Measurements from ENCODE around the gene KIF18B.

KIF18B gene

DNA sequence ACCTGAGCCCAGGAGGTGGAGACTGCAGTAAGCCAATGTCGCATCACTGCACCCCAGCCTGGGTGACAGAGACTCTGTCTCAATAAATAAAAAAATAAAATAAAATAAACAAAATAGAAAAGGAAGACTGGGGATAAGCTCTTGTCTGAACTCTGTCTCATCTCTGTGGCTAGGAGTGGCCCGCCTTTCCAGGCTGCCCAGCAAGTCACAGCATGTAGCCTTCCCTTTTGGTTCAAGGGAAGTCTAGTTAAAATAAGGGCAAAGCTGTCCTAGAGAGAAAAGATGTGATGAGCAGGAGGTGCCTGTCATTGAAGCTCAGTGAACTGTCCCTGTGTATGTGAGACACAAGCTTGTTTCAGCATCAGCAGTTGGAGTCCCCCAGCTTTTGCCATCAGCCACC lies 29.6 kb downstream of the KIF18B start:
- DNase-seq (ENCODE audit: low read depth) = no peak

- no peak for DNase-seq (ENCODE audit: low read depth)
Observed at GRCh38 chr17:44917456-44917855, 30.1 kb downstream of the KIF18B start.

DNA sequence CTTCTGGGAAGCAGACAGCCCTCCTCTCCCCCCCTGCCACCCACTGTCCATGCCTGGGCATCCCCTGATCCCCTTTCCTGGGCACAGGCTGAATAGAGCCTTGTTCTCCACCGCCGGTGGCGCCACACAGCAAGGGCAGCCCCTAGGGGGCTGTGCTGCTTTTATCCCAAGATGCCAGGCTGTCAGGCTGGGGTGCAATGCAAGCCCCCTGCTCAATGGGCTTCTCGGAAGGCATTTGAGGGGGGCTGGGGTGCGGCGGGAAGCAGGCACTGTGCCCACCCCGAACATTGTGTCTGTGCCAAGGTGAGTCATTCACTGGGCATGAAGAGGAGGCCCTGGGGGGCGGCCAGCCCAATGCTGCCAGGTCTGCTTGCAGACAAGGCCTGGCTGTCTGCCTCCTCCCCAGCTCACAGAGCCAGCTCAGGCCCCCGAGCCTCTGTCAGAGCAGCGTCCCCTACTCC lies 30.8 kb downstream of the KIF18B start:
- DNase-seq (ENCODE audit: low read depth) = no peak

DNA sequence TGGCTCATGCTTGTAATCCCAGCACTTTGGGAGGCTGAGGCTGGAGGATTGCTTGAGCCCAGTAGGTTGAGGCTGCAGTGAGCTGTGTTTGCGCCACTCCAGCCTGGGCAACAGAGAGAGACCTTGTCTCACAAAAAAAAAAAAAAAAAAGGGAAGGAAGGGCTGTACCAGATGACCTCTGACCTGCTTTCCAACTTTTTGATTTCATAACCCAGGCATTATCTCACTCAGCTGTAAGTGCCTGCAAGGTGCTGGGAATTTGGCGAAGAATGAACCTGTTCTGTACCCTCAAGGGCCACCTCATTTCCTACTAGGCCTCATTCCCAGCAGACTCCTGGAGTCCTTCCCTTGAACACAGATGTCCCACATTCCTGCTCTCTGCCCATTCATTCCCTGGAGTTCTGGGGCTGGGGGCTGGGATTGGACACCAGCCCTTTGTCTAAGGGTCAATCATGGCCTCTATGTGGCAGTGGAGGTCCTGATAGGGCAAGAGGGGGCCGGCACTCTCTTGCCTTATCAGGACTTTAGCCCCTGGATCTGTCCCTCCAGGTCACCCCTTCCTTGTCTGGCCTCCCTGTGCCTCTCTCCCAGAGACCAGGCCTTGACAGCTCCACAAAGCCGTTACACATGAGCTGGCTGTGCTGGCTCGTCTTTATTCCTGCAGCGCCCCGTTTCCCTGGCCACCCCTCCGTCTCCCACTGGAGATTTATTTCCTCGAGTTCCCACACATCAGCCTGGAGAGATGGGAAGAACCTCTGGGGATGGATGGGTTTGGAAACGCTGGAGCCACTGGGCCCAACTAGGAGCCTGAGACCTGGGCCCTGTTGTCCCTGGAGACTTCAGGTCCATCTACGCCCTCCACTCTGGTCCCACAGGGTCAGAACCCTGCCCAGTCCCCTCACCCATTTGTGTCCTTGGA lies 31.5 kb downstream of the KIF18B start:
- no peak for DNase-seq (ENCODE audit: low read depth)

DNA sequence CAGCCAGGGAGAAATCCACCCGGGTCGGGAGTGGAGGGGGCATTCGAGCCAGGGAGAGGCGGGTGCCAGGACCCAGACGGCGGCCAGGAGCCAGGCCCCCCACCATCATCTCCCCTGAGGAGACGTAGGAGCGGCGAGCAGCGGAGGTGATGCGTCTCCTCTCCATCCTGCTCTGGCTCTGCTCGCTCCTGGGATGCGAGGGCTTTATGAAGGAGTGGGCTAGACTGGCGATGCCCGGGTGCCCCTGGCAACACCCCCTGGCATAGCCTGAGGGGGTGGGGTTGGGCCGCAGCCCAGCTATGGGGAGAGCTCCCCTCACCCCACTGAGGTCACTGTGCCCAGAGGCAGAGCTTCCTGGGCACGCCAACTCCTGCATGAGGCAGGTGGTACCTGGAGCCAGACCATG lies 32.2 kb downstream of the KIF18B start, which contains the start of gene GFAP:
Gene GFAP (minus strand): TSS at position 180 of the 406 bp plus-strand sequence. CDS start 14 bp downstream, at position 166.
- DNase-seq (ENCODE audit: low read depth) = no peak

GRCh38 chr17:44914698-44915271 lies 32.8 kb downstream of the KIF18B start:
- DNase-seq (ENCODE audit: low read depth) = no peak

DNA sequence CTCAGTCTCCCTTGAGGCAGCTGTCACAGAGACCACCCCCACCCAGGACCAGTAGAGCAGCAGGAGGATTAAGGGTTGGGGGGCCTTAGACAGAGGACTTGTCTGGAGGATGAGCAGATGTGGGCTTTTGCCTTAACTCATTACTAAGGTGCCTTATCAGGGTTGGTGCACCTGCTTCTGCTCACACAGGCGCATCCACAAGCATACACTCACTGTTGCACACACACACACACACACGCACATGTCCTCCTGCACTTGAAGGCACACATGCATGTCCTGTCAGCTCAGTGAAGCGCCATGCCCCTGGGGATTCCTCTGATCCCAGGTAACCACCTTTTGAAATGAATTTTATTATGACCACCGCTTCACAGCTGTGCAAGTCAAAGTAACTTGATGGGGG lies 33.4 kb downstream of the KIF18B start:
- DNase-seq (ENCODE audit: low read depth) = no peak

GRCh38 chr17:44913676-44914075 lies 33.9 kb downstream of the KIF18B start:
- DNase-seq (ENCODE audit: low read depth) = no peak

GRCh38 chr17:44912763-44913544 lies 34.6 kb downstream of the KIF18B start:
- no peak for DNase-seq (ENCODE audit: low read depth)

- DNase-seq (ENCODE audit: low read depth) = peak; percentile 4
Observed at GRCh38 chr17:44911133-44912001, 36.2 kb downstream of the KIF18B start.

DNA sequence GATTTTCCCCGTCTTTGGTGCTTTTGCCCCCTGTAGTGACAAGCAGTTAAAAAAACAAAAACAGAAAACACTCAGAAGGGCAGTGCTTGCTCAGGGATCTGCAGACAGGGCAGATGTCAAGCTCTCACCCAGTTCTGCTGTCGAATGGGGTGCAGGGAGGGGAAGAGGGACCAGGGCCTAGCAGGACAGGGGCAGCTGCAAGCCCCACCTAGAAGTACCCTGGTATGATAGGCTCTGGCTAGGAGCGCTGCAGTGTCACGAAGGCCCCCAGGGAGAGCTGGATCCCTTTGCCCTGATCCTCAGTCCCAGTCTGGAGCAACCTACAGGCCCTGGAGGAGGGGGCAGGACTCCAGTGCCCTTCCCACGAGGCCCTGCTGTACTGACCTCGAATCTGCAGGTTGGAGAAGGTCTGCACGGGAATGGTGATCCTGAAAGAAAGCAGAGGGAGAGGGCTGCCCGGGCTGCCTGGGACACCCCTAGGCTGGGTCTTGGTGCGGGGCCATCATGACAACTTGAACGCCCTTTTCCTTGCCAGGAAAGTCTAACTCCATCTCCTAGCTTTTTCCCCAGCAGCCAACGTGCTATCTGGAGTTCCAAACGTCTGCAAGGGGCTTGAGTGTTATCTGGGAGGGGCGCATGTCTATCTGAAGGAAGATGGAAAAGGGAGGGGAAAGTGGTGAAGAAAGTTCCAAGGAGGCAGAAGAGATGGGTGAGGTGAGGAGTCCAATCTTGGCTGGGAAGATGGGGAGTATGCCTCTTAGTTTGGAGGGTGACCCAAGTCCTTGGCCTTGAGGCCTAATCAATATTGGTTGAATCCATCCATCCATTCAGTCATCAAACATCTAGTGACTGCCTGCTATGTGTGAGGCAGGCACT lies 37.1 kb downstream of the KIF18B start:
- no peak for DNase-seq (ENCODE audit: low read depth)

DNA sequence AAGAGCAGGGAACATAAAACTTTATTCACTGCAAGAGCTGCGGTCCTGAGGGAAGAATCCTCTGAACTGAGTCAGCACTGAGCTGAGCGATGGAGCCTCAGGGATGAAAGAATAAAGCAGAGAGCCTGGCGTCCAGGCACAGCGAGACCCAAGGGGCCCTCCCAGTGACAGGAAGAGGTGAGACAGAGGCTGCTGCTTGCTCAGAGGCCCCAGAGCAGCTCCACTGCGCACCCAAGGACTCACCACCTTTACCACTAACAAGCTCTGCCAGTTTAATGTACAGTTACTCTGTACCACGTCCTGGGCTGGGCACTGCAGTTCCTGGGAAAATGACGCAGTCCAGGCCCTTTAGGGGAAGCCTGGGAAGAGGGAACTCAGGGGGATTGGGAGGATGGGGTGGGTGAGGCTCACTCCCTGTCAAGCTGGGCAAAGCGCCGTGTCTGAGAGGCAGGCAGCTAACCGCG lies 37.9 kb downstream of the KIF18B start:
- no peak for DNase-seq (ENCODE audit: low read depth)

DNA sequence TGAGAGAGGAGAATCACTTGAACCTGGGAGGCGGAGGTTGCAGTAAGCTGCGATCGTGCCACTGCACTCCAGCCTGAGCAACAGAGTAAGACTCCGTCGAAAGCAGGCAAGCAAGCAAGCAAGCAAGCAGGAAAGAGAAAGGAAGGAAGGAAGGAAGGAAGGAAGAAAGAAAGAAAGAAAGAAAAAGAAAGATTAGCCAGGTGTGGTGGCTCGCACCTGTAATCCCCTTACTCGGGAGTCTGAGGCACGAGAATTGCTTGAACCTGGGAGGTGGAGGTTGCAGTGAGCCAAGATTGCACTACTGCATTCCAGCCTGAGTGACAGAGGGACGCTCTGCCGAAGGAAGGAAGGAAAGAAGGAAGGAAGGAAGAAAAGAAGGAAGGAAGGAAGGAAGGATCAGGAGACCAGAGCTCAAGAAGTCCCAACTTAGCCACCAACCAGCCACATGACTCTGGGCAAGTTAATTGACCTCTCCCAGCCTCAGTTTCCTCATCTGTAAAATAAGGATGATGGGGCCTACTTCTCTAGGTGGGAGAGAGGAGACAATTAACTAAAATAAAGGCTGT lies 38.7 kb downstream of the KIF18B start:
- no peak for DNase-seq (ENCODE audit: low read depth)

- DNase-seq (ENCODE audit: low read depth) = no peak
Observed at GRCh38 chr17:44907729-44908470, 39.7 kb downstream of the KIF18B start.

DNA sequence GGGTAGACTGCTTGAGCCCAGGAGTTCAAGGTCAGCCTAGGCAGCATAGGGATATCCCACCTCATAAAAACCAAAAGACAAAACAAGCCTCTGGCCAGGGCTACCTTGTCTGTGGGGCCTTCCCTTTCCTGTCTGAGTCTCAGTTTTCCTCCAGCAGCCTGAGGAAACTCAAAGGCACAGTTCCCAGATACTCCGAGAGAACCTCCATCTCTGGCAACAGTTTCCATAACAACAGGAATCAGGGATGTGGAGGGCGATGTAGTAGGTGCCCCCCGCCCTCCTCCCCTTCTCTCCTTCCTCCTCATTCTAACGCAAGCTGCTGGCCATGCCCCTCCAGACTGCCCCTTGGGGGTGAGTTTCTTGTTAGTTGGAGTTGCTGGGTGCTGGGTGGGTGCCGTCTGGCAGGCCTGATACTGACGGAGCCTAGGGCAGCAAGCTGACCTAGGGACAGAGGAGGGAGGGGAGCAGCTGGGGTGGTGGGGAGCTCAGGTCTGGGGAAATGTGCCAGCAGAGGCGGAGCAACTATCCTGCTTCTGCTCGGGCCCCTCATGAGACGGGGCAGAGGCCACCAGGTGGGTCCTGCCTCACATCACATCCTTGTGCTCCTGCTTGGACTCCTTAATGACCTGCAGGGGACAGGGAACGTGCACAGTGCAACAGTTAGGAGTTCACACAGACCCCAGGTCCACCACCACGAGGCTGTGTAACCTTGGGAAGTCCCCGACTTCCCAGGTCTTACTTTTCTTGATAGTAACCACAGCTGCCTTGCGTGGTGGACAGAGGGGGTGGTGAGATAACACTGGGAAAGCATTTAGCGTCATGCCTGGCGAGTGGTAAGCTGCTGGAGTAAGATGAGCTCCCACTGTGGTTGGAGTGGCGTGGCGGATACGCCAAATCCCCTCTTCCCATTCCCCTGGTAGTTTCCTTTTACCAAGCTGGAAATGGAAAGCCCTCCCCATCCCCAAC lies 40.5 kb downstream of the KIF18B start:
- DNase-seq (ENCODE audit: low read depth) = no peak

DNA sequence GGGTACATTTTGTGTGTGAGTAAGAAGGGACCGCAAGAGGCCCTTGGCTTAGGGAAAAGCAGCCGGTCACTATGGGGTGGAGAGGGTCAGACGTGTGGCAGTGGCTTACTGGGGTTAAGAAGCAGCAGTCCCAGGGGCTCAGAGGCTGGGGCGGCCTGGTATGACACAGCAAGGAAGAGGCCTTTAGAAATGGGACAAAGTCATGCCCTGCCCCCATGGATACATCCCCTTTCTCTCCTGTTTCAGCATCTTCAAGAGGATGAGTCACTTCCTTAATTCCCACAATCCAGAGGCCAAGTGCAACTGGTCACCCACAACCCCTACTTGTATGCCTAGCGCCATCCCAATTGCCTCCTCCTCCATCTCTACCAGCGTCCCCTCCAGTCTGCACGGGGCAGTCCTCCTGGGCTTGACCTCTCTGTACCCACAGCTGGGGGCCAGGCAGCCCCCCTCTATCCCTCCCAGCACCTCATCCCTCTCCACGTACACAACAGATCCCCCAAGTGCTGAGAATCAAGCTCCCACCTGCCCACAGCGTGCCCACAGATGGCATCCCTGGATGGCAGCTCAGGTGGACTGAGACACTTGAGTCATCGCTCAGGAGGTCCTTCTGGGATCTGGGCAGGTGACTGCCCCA lies 41.4 kb downstream of the KIF18B start:
- no peak for DNase-seq (ENCODE audit: low read depth)

All from stimulated activated CD8-positive, alpha-beta memory T cell treated with anti-CD3 and anti-CD28 coated beads, Interleukin-12 subunit alpha, Interleukin-12 subunit beta, amount 100 ng/mL, for 4 hours (primary cell).